Neutrophil (primary cell): ENCODE results near the gene OSTM1.

Experiments
- H3K27ac ChIP-seq: fragments of 200-600 bp; sonication (generic); 2 replicates; pipeline ENCODE4 v1.5.1; 2016; ENCODE audit warnings: mild to moderate bottlenecking, moderate library complexity
- H3K27me3 ChIP-seq: fragments of 200-600 bp; sonication (generic); 2 replicates; pipeline ENCODE4 v1.6.0; 2016; ENCODE audit warnings: mild to moderate bottlenecking
- H3K36me3 ChIP-seq: fragments of 200-600 bp; sonication (generic); 2 replicates; pipeline ENCODE4 v1.5.1; 2017
- H3K4me1 ChIP-seq, 2 experiments: fragments of 200-600 bp in 1 of 2; sonication (generic) in 1 of 2; 1 replicate in 1 of 2; 2 replicates in 1 of 2; pipeline versions ENCODE4 v1.5.1 to v1.6.1; 2013 to 2016; ENCODE audit warnings: low read depth in 1 of 2, low read length in 1 of 2, mild to moderate bottlenecking in 1 of 2, moderate library complexity in 1 of 2; ENCODE audit not compliant: control insufficient read depth in 1 of 2, insufficient read depth in 1 of 2
- H3K4me3 ChIP-seq, 2 experiments: fragments of 200-600 bp in 1 of 2; sonication (generic) in 1 of 2; 1 replicate in 1 of 2; 2 replicates in 1 of 2; pipeline ENCODE4 v1.5.1; 2013 to 2016; ENCODE audit warnings: low read depth in 1 of 2, low read length in 1 of 2, mild to moderate bottlenecking in 1 of 2, moderate library complexity in 1 of 2
- H3K9me3 ChIP-seq: fragments of 200-600 bp; sonication (generic); 2 replicates; pipeline ENCODE4 v1.5.1; 2016
- CTCF ChIP-seq: fragments of 200-600 bp; sonication (generic); IDR thresholded peaks from 2 replicates; pipeline ENCODE4 v1.5.1; 2016; ENCODE audit warnings: antibody characterized with exemption

Gene OSTM1

GRCh38 chr6:108093781-108094300, 19.3 kb upstream of the OSTM1 start:
- TF ChIP-seq CTCF = no peak
- H3K36me3 ChIP-seq = no peaks in the 10 kb centered on the region
- no peaks in the 10 kb centered on the region for H3K4me1 ChIP-seq
- peaks cover 28% of the 10 kb centered on the region for H3K27me3 ChIP-seq
- no peak overlapping the region for H3K27ac ChIP-seq
- H3K4me3 ChIP-seq = no peak overlapping the region
- no peaks in the 10 kb centered on the region for H3K9me3 ChIP-seq

GRCh38 chr6:108091288-108091687, 16.7 kb upstream of the OSTM1 start:
- no peaks in the 10 kb centered on the region for H3K9me3 ChIP-seq
- peaks cover 24% of the 10 kb centered on the region for H3K27me3 ChIP-seq
- no peaks in the 10 kb centered on the region for H3K36me3 ChIP-seq
- H3K4me3 ChIP-seq = no peak overlapping the region
- H3K27ac ChIP-seq = no peak overlapping the region
- no peak for TF ChIP-seq CTCF
- no peaks in the 10 kb centered on the region for H3K4me1 ChIP-seq

GRCh38 chr6:108083349-108083748, 8.8 kb upstream of the OSTM1 start:
- peaks cover 48% of the 10 kb centered on the region for H3K27me3 ChIP-seq
- peak overlapping the region; percentile 48 for H3K27ac ChIP-seq
- no peaks in the 10 kb centered on the region for H3K36me3 ChIP-seq
- H3K4me1 ChIP-seq = peaks cover 4 to 7% of the 10 kb centered on the region in 2 experiments
- no peak for TF ChIP-seq CTCF
- no peaks in the 10 kb centered on the region for H3K9me3 ChIP-seq
- no peak overlapping the region for H3K4me3 ChIP-seq

- no peaks in the 10 kb centered on the region for H3K9me3 ChIP-seq
- TF ChIP-seq CTCF = no peak
- no peak overlapping the region for H3K27ac ChIP-seq
- H3K36me3 ChIP-seq = no peaks in the 10 kb centered on the region
- H3K4me3 ChIP-seq = no peak overlapping the region
- peaks cover 4 to 7% of the 10 kb centered on the region in 2 experiments for H3K4me1 ChIP-seq
- peaks cover 56% of the 10 kb centered on the region for H3K27me3 ChIP-seq
These were observed 8.0 kb upstream of the OSTM1 start for GRCh38 chr6:108082539-108082938.

- peaks cover 47% of the 10 kb centered on the region for H3K27me3 ChIP-seq
- H3K27ac ChIP-seq = no peak overlapping the region
- TF ChIP-seq CTCF = no peak
- peaks cover 9 to 10% of the 10 kb centered on the region in 2 experiments for H3K4me1 ChIP-seq
- H3K9me3 ChIP-seq = no peaks in the 10 kb centered on the region
- H3K36me3 ChIP-seq = no peaks in the 10 kb centered on the region
- no peak overlapping the region for H3K4me3 ChIP-seq
These were observed 5.7 kb upstream of the OSTM1 start for GRCh38 chr6:108080010-108080780.
